Mesenchymal stem cell (in vitro differentiated cells and primary cell): Measurements from ENCODE around the gene HNRNPH3.

ENCODE experiments used
- DNase-seq: peaks from one replicate; pipeline ENCODE4 v3.0.0-alpha.2; 2013
- H2AFZ ChIP-seq: one replicate; pipeline ENCODE4 v1.6.1; 2013; ENCODE audit warnings: low read depth, mild to moderate bottlenecking, control low read depth, inconsistent platforms, low read length, moderate library complexity
- H2AK5ac ChIP-seq: 2 replicates; pipeline ENCODE4 v1.6.1; 2013; ENCODE audit warnings: low read length, moderate library complexity, mild to moderate bottlenecking, inconsistent platforms; ENCODE audit not compliant: severe bottlenecking
- H2BK120ac ChIP-seq: one replicate; pipeline ENCODE4 v1.6.1; 2013; ENCODE audit warnings: low read depth, mild to moderate bottlenecking, inconsistent platforms, low read length, moderate library complexity
- H2BK12ac ChIP-seq, 2 experiments: one replicate each; pipeline ENCODE4 v1.6.1; 2013; ENCODE audit warnings: inconsistent platforms in 2 of 2, low read length in 2 of 2, mild to moderate bottlenecking in 2 of 2, moderate library complexity in 2 of 2, control low read depth in 1 of 2
- H2BK15ac ChIP-seq: one replicate; pipeline ENCODE4 v1.6.1; 2013; ENCODE audit warnings: mild to moderate bottlenecking, low read depth, inconsistent platforms; ENCODE audit not compliant: poor library complexity, severe bottlenecking
- H2BK5ac ChIP-seq: 2 replicates; pipeline ENCODE4 v1.6.1; 2013; ENCODE audit warnings: low read depth, mild to moderate bottlenecking, low read length, control low read depth, inconsistent platforms; ENCODE audit not compliant: poor library complexity, severe bottlenecking
- H3K14ac ChIP-seq, 2 experiments: one replicate each; pipeline ENCODE4 v1.6.1; 2013; ENCODE audit warnings: inconsistent platforms in 2 of 2, low read length in 2 of 2, control low read depth in 1 of 2, mild to moderate bottlenecking in 1 of 2, moderate library complexity in 1 of 2
- H3K18ac ChIP-seq, 2 experiments: one replicate each; pipeline ENCODE4 v1.6.1; 2013; ENCODE audit warnings: inconsistent platforms in 2 of 2, low read length in 2 of 2, control low read depth in 1 of 2, low read depth in 1 of 2, mild to moderate bottlenecking in 1 of 2
- H3K23ac ChIP-seq, 2 experiments: one replicate each; pipeline ENCODE4 v1.6.1; 2013; ENCODE audit warnings: inconsistent platforms in 2 of 2, low read length in 2 of 2, mild to moderate bottlenecking in 2 of 2, moderate library complexity in 2 of 2, control low read depth in 1 of 2
- H3K27ac ChIP-seq: 2 replicates; pipeline ENCODE4 v1.5.1; 2013; ENCODE audit warnings: mild to moderate bottlenecking, moderate library complexity, low read length, control low read depth, inconsistent platforms; ENCODE audit not compliant: poor library complexity, severe bottlenecking
- H3K27me3 ChIP-seq, 2 experiments: 2 replicates each; pipeline versions ENCODE4 v1.6.1 to v1.7.0; 2013; ENCODE audit warnings: low read length in 2 of 2, mild to moderate bottlenecking in 2 of 2, moderate library complexity in 2 of 2, control low read depth in 1 of 2, inconsistent platforms in 1 of 2; ENCODE audit not compliant: control insufficient read depth in 1 of 2, insufficient read depth in 1 of 2
- H3K36me3 ChIP-seq, 2 experiments: 2 replicates each; pipeline versions ENCODE4 v1.6.1 to v1.7.0; 2013; ENCODE audit warnings: low read length in 2 of 2, control low read depth in 1 of 2, inconsistent platforms in 1 of 2, low read depth in 1 of 2, mild to moderate bottlenecking in 1 of 2; ENCODE audit not compliant: insufficient read depth in 2 of 2, control insufficient read depth in 1 of 2
- H3K4ac ChIP-seq, 2 experiments: one replicate each; pipeline ENCODE4 v1.6.1; 2013; ENCODE audit warnings: inconsistent platforms in 2 of 2, low read length in 2 of 2, mild to moderate bottlenecking in 2 of 2, moderate library complexity in 2 of 2, control low read depth in 1 of 2, low read depth in 1 of 2
- H3K4me1 ChIP-seq: 2 replicates; pipeline ENCODE4 v1.6.1; 2013; ENCODE audit warnings: low read depth, low read length, control low read depth; ENCODE audit not compliant: control insufficient read depth, insufficient read depth
- H3K4me2 ChIP-seq: 2 replicates; pipeline ENCODE4 v1.6.1; 2013; ENCODE audit warnings: low read length, mild to moderate bottlenecking, inconsistent platforms; ENCODE audit not compliant: poor library complexity, severe bottlenecking
- H3K4me3 ChIP-seq, 2 experiments: 2 replicates each; pipeline versions ENCODE4 v1.5.1 to v1.7.0; 2013; ENCODE audit warnings: low read length in 2 of 2, mild to moderate bottlenecking in 2 of 2, control low read depth in 1 of 2, low read depth in 1 of 2; ENCODE audit not compliant: insufficient read depth in 1 of 2
- H3K79me1 ChIP-seq: replicated peaks from 2 replicates; pipeline ENCODE4 v1.6.1; 2013; ENCODE audit warnings: mild to moderate bottlenecking, control low read depth, low read length, inconsistent platforms; ENCODE audit not compliant: poor library complexity, severe bottlenecking
- H3K9ac ChIP-seq: 2 replicates; pipeline ENCODE4 v1.7.0; 2013; ENCODE audit warnings: mild to moderate bottlenecking, low read length, moderate library complexity
- H3K9me3 ChIP-seq: 2 replicates; pipeline ENCODE4 v1.7.0; 2013; ENCODE audit warnings: mild to moderate bottlenecking, low read length; ENCODE audit not compliant: control insufficient read depth
- H4K8ac ChIP-seq: one replicate; pipeline ENCODE4 v1.6.1; 2013; ENCODE audit warnings: inconsistent platforms, mild to moderate bottlenecking, low read length, moderate library complexity
- H4K91ac ChIP-seq: one replicate; pipeline ENCODE4 v1.6.1; 2013; ENCODE audit warnings: mild to moderate bottlenecking, low read length, inconsistent platforms
- WGBS: methylation state at CpG from one replicate; pipeline ENCODE4 v1.1.7; 2013; ENCODE audit warnings: mixed read lengths; 5-methylcytosine and 5-hydroxymethylcytosine counted together

The HNRNPH3 gene

DNA sequence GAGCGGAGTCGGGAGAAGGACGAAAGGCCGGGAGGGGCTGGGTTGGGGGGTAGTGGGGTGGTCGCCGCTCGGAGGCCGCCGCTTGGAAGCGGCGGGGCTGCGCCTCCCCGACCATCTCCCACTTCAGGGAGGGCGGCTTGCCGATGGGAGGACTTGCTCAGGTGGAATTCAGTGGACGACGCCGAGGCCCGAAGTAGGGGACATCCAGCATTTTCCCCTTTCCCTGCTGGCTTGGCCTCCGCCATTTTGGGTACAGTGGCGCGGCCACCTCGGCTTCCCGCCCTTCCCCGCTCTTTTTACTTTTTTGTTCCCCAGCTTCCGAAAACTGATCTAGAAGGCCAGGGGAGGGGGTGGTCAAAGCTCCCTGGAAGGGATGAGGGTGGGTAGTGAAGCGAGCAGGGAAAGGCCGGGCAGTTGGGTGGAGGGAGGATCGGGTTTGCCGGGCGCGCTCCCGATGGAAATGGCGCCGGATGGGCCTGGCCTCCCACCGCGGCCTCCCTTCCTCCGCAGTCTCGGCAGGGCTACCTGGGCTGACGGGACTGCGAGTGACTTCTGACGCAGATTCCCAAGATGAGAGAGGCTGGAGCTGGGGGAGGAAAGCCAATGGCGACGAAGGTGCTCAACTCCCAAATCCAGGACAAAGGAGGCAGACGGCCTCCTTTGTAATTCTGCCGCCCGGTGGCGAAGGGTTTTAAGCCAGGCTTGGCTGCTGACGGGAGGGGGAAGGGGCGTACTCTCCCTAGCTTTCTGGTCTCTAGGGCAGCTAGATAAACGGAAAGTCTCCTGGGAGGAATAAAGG lies 594 bp downstream of the HNRNPH3 start, which contains the start of gene PBLD:
Gene PBLD, minus strand, starts transcription at position 670 of the 799 bp plus-strand sequence. CDS start 26,084 bp downstream, outside the sequence.
- peak within 1 kb of the TSS; percentile 92 for H4K8ac ChIP-seq
- H2BK12ac ChIP-seq = peak within 1 kb of the TSS; percentile 15 to 50
- H2BK120ac ChIP-seq = peak within 1 kb of the TSS; percentile 80
- peak within 1 kb of the TSS; percentile 70 to 96 for H3K4me3 ChIP-seq
- peak within 1 kb of the TSS; percentile 35 for H3K4me2 ChIP-seq
- peak within 1 kb of the TSS; percentile 80 for H2BK15ac ChIP-seq
- H3K9me3 ChIP-seq = no peaks in the 10 kb centered on the region
- under 1% methylated on average over 40 of the region's 51 CpGs for WGBS
- H2BK5ac ChIP-seq = peak within 1 kb of the TSS; percentile 96
- peak within 1 kb of the TSS; percentile 100 for H4K91ac ChIP-seq
- peak within 1 kb of the TSS; percentile 43 for H2AFZ ChIP-seq
- H3K27me3 ChIP-seq = no peaks in the 10 kb centered on the region
- H3K9ac ChIP-seq = peak within 1 kb of the TSS; percentile 100
- peak within 1 kb of the TSS; percentile 99 for H3K27ac ChIP-seq
- H3K4ac ChIP-seq = peak within 1 kb of the TSS; percentile 36 to 95
- peak within 1 kb of the TSS; percentile 80 to 82 for H3K14ac ChIP-seq
- peak; percentile 86 for DNase-seq
- H3K18ac ChIP-seq = peak within 1 kb of the TSS; percentile 70 to 90
- peak within 1 kb of the TSS in 1 of 2 experiments; percentile 95 for H3K23ac ChIP-seq
- peaks cover 0 to 16% of the 10 kb centered on the region in 2 experiments for H3K36me3 ChIP-seq
- peak within 1 kb of the TSS; percentile 47 for H2AK5ac ChIP-seq
- H3K79me1 ChIP-seq = peaks cover 7% of the 10 kb centered on the region
- H3K4me1 ChIP-seq = peaks cover 3% of the 10 kb centered on the region

GRCh38 chr10:68333058-68333395 lies 1.2 kb downstream of the HNRNPH3 start:
- H3K4me1 ChIP-seq = peaks cover 5% of the 10 kb centered on the region
- no peak for DNase-seq
- peak overlapping the region; percentile 100 for H3K9ac ChIP-seq
- peak overlapping the region; percentile 96 for H2BK5ac ChIP-seq
- H3K27me3 ChIP-seq = no peaks in the 10 kb centered on the region
- no peak overlapping the region for H2BK15ac ChIP-seq
- H3K23ac ChIP-seq = no peak overlapping the region
- H4K8ac ChIP-seq = no peak overlapping the region
- H2BK12ac ChIP-seq = no peak overlapping the region
- H2AFZ ChIP-seq = no peak overlapping the region
- H3K14ac ChIP-seq = peak overlapping the region in 1 of 2 experiments; percentile 80
- no peak overlapping the region for H2AK5ac ChIP-seq
- no peak overlapping the region for H2BK120ac ChIP-seq
- no peak overlapping the region for H4K91ac ChIP-seq
- H3K27ac ChIP-seq = peak overlapping the region; percentile 90
- H3K79me1 ChIP-seq = peaks cover 7% of the 10 kb centered on the region
- peak overlapping the region; percentile 70 to 96 for H3K4me3 ChIP-seq
- H3K18ac ChIP-seq = peak overlapping the region; percentile 70 to 90
- 0% methylated on average over 9 of the region's 10 CpGs for WGBS
- H3K4me2 ChIP-seq = no peak overlapping the region
- H3K4ac ChIP-seq = peak overlapping the region in 1 of 2 experiments; percentile 95
- H3K9me3 ChIP-seq = no peaks in the 10 kb centered on the region
- peaks cover 0 to 22% of the 10 kb centered on the region in 2 experiments for H3K36me3 ChIP-seq

DNA sequence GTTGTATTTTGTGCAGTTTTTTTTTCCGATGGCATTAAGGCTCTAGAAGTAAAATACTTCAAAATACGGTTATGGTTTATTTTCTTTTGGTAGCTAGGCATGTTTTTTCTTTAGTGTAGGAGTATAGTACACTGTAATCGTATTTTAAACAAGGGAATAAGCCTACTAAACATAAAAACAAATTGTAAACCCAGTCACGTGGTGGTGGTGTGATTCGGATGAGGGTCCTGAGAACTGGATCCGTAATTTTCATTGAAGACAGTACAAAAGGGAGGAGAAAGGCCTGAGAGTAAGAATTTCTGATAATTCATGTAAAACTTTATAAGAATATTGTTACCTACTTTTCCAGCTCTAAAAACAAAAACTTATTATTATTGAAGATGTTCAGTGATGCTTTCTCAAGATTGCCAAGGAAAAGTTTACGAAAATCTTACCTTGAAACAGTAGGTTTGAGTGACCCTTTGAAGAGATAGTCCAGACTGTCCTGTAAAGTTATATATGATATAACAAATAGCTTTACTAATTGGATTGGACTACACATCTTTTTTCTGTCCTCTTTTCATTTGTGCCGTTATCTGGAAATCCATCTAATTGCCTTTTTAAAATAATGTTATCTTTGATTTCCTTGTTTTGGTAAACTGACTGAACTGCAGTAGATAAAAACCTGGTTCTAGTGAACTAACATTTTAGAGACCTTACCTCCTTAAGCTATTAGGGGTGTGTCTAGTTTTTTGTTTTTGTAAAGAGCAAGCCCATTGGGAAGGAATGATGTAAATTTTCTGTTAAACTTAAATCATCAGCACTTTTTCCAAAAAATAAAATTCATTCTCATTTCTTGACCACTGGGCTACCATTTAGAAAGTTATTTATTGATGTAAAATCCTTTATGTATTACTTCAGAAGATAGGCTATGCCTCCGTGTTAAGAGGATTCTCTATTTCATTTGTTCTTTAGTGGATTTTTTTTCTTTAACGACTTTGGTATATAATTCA lies 1.9 kb downstream of the HNRNPH3 start:
- no peak overlapping the region for H2AFZ ChIP-seq
- WGBS = 20% methylated on average over 2 of the region's 10 CpGs

More for the DNA sequence above, 1.9 kb downstream of the HNRNPH3 start:
- Histone ChIP-seq H3K4ac (no peak overlapping the region), H4K91ac (no peak overlapping the region), H2BK120ac (no peak overlapping the region), H2BK12ac (no peak overlapping the region), H3K9me3 (no peaks in the 10 kb centered on the region), H3K18ac (no peak overlapping the region), H3K9ac (peak overlapping the region; percentile 100), H3K4me1 (peaks cover 5% of the 10 kb centered on the region), H3K14ac (no peak overlapping the region), H3K23ac (no peak overlapping the region), H3K27me3 (no peaks in the 10 kb centered on the region), H2BK5ac (no peak overlapping the region), H3K36me3 (peaks cover 0 to 29% of the 10 kb centered on the region in 2 experiments), H3K27ac (peak overlapping the region; percentile 90), H2BK15ac (no peak overlapping the region), H2AK5ac (no peak overlapping the region), H3K79me1 (peaks cover 7% of the 10 kb centered on the region), H4K8ac (no peak overlapping the region), H3K4me2 (peak overlapping the region; percentile 35), H3K4me3 (peak overlapping the region in 1 of 2 experiments; percentile 96)
- peak; percentile 25 for DNase-seq
